Heart left ventricle (tissue), 16 donors: ENCODE results near the gene ZNF524. TPM values are rescaled to one million over a fixed set of nuclear protein-coding genes. Genes with fewer than 3 reads are reported as not detected.

Experiments
- ATAC-seq, 4 donors: fragments of 200-7000 bp; cut with Tn5 transposase; one replicate each; pipeline ENCODE4 v1.9.1; 2020 to 2022; ENCODE audit warnings: moderate library complexity in 4 of 4, mild to moderate bottlenecking in 3 of 4, moderate number of reproducible peaks in 1 of 4
- DNase-seq, 5 donors: peaks; one replicate each; pipeline ENCODE4 v3.0.0-alpha.2; 2020
- H3K27ac ChIP-seq, 12 donors: fragments of 200-600 bp; sonication (generic) in 4 of 12; one replicate each; pipeline versions ENCODE4 v1.5.0 to v1.8.0; 2016 to 2022; ENCODE audit warnings: mild to moderate bottlenecking in 2 of 12
- H3K27me3 ChIP-seq, 9 donors: fragments of 200-600 bp; sonication (generic) in 2 of 9; one replicate each; pipeline versions ENCODE4 v1.5.1 to v1.8.0; 2016 to 2022; ENCODE audit warnings: mild to moderate bottlenecking in 3 of 9
- H3K36me3 ChIP-seq, 9 donors: fragments of 200-600 bp; sonication (generic) in 2 of 9; one replicate each; pipeline versions ENCODE4 v1.5.0 to v1.8.0; 2018 to 2022; ENCODE audit warnings: mild to moderate bottlenecking in 2 of 9
- H3K4me1 ChIP-seq, 12 donors: fragments of 200-600 bp; sonication (generic) in 4 of 12; one replicate each; pipeline versions ENCODE4 v1.5.0 to v1.8.0; 2016 to 2022; ENCODE audit warnings: mild to moderate bottlenecking in 3 of 12
- H3K4me3 ChIP-seq, 12 donors: fragments of 200-600 bp; sonication (generic) in 4 of 12; one replicate each; pipeline versions ENCODE4 v1.5.0 to v1.8.0; 2017 to 2022; ENCODE audit warnings: mild to moderate bottlenecking in 9 of 12, moderate library complexity in 4 of 12
- H3K9me3 ChIP-seq, 12 donors: fragments of 200-600 bp; sonication (generic) in 4 of 12; one replicate each; pipeline versions ENCODE4 v1.5.0 to v1.8.0; 2016 to 2022; ENCODE audit warnings: mild to moderate bottlenecking in 1 of 12
- CTCF ChIP-seq, 12 donors: fragments of 200-600 bp; sonication (generic) in 4 of 12; IDR thresholded peaks; one replicate each; pipeline versions ENCODE4 v1.5.0 to v1.8.0; 2018 to 2022; ENCODE audit warnings: antibody characterized with exemption in 12 of 12, mild to moderate bottlenecking in 5 of 12
- POLR2A ChIP-seq, 2 donors: fragments of 450-650 bp; IDR thresholded peaks; one replicate each; pipeline ENCODE4 v1.6.1; 2017; ENCODE audit warnings: antibody characterized with exemption in 2 of 2, mild to moderate bottlenecking in 2 of 2, moderate library complexity in 2 of 2
- WGBS, 4 donors: extraction: QIAGEN DNeasy Blood & Tissue Kit in 2 of 4; methylation state at CpG; one replicate each; pipeline versions ENCODE4 v1.1.5 to v1.1.7; 2013 to 2018; 5-methylcytosine and 5-hydroxymethylcytosine counted together
- intact Hi-C, 10 donors: fragments of 100-400 bp; cut with DNase I; formaldehyde crosslinking; loops; one replicate each; pipeline versions ENCODE4 v1.11.1 to v1.14.2; 2022
- polyA plus RNA-seq, 2 donors: library from polyadenylated mRNA; stranded (reverse); fragments of 200-250 nt; gene quantifications; one replicate each; pipeline ENCODE4 v1.2.3, GENCODE V29; 2013
- total RNA-seq, 9 donors: library from RNA; depleted of rRNA in 2 of 9; stranded (reverse); fragments of >200 nt in 2 of 9; fragmentation: NEBNext Ultra II Directional in 3 of 9; extraction: Animal tissue kit (Norgen Biotek cat#: 25700) in 3 of 9; gene quantifications; one replicate each; pipeline versions ENCODE4 v1.1.0 to v1.2.4, GENCODE V29; 2016 to 2023
- donor health status: ischemic (EF 13 %, LVEDD 7.1; RV severe dilation, severe dysfunction).
- donor health status: healthy with polysubstance abuse.
- donor health status: DM: no; HTN: yes; CAD: no.
- donor health status: DM: no; HTN: no; CAD: no.
- donor health status: ischemic (EF 25% LVEDD 6.9; RV normal size, moderate dysfunction).
- donor health status: ischemic (EF 25% LVEDD 5.7; RV mildly dilated, moderate dysfunction).
- donor health status: healthy.
- donor health status: DM: yes; HTN: yes; CAD: no.
- donor health status: ischemic (EF 35%, LVEDD 5.7; RV mildly dilated, moderate dysfunction).
- donor health status: nonischemic (EF 11% LVEDD 7.7; RV severe dilation, severe dysfunction).
- donor health status: DM: yes; HTN: yes; CAD: no.
- donor health status: PGD.
- donor health status: ischemic (EF 29% LVEDD 5.4; RV normal size, mild dysfunction).
- donor health status: nonischemic (EF 23%, LVEDD 6.1; RV moderate dilation, normal function).

ZNF524 gene
- total and polyA plus RNA-seq, 11 donors: 11.0 to 34.7 (median 16.7) TPM

GRCh38 chr19:55576746-55577145 is 23.3 kb upstream of the ZNF524 start:
- TF ChIP-seq POLR2A (IDR thresholded peaks at IDR 0.05) (no peak), CTCF (IDR thresholded peaks at IDR 0.05) (no peak)
- no peaks in the 10 kb centered on the region for H3K27me3 ChIP-seq
- DNase-seq (no peak), ATAC-seq (no peak)
- peaks cover 0 to 26% (median 16%) of the 10 kb centered on the region in 9 donors for H3K36me3 ChIP-seq
- WGBS, 4 donors: 91 to 93% (median 92%) methylated on average over 5 of the region's 5 CpGs
- intact Hi-C loops: loop anchor here in 1 of 10 donors (5.0 kb wide), 1 partner anchor 44 kb away; no protein-coding TSS in a partner anchor
- H3K4me3 ChIP-seq: no peak overlapping the region
- no peaks in the 10 kb centered on the region for H3K9me3 ChIP-seq
- no peak overlapping the region for H3K27ac ChIP-seq
- H3K4me1 ChIP-seq: peaks cover 0 to 20% (median 8%) of the 10 kb centered on the region in 12 donors

DNA sequence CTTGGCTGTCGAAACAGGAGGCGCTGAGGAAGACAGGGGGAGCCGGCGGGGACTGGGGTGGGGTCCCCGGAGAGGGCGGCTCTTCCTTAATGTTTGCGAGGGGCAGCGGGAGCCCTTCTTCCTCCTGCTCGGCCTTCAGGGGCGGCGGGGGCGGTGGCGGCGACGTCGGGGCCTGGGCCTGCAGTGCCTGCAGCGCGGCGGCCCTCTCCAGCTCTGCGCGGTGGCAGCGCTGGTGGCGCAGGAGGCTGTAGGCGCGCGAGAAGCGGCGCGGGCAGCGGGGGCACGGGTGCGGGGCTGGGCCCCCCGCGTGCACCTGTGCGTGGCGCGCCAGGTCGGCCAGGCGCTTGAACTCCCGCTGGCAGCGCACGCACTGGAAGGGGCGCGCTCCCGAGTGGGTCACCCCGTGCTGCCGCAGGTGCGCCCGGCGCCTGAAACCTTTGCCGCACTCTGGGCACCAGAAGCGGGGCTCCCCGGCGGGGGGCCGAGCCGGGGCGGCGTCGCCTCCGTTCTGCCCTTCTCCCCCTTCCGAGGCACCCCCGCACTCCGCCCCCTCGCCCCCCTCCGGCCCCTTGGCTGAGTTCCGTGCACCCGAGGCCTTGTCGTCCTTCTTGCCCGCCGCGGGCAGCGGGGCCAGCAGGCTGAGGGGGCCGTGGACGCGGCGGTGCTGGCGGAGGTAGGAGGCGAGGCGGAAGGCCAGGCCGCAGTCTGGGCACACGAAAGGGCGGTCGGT is 21.9 kb upstream of the ZNF524 start:
- H3K4me3 ChIP-seq: no peak overlapping the region
- intact Hi-C loops: loop anchor here in 1 of 10 donors (5.0 kb wide), 1 partner anchor 46 kb away; no protein-coding TSS in a partner anchor
- no peaks in the 10 kb centered on the region for H3K9me3 ChIP-seq
- DNase-seq (no peak), ATAC-seq (no peak)
- no peak overlapping the region for H3K27ac ChIP-seq
- H3K36me3 ChIP-seq: peaks cover 0 to 26% (median 16%) of the 10 kb centered on the region in 9 donors
- H3K27me3 ChIP-seq: no peaks in the 10 kb centered on the region
- WGBS, 4 donors: 94 to 96% (median 95%) methylated on average over 56 to 83 of the region's 83 CpGs
- TF ChIP-seq CTCF (IDR thresholded peaks at IDR 0.05) (no peak), POLR2A (IDR thresholded peaks at IDR 0.05) (no peak)
- H3K4me1 ChIP-seq: peaks cover 0 to 21% (median 9%) of the 10 kb centered on the region in 12 donors

GRCh38 chr19:55578761-55579747 is 21.0 kb upstream of the ZNF524 start:
- Histone ChIP-seq H3K27ac (peak overlapping the region in 8 of 12 donors; percentile 90 to 99 (median 94)), H3K9me3 (no peaks in the 10 kb centered on the region), H3K36me3 (peaks cover 0 to 26% (median 16%) of the 10 kb centered on the region in 9 donors), H3K4me3 (peak overlapping the region in 9 of 12 donors; percentile 74 to 95 (median 91)), H3K4me1 (peaks cover 0 to 21% (median 9%) of the 10 kb centered on the region in 12 donors), H3K27me3 (no peaks in the 10 kb centered on the region)
- DNase-seq (no peak), ATAC-seq (peak in 1 of 4 donors; percentile 3)
- no peak for TF ChIP-seq POLR2A (IDR thresholded peaks at IDR 0.05)
- no peak for TF ChIP-seq CTCF (IDR thresholded peaks at IDR 0.05)
- intact Hi-C loops: loop anchor here in 1 of 10 donors (5.0 kb wide), 1 partner anchor 47 kb away; no protein-coding TSS in a partner anchor
- WGBS, 4 donors: 92 to 95% (median 94%) methylated on average over 53 to 90 of the region's 90 CpGs
